Hepatocyte (in vitro differentiated cells): ENCODE results near the gene APOL1. TPM values are rescaled to one million over a fixed set of nuclear protein-coding genes. Genes with fewer than 3 reads are reported as not detected.
A peak's percentile ranks its signal among the peaks of the same experiment; 100 is the strongest.

ENCODE experiments used
- DNase-seq: peaks from one replicate; pipeline ENCODE4 v3.0.0-alpha.2; 2016; ENCODE audit warnings: low spot score
- H2AFZ ChIP-seq: fragments of 200-600 bp; sonication (generic); 2 replicates; pipeline ENCODE4 v1.6.0; 2016; ENCODE audit warnings: antibody characterized with exemption, mild to moderate bottlenecking
- H3K27ac ChIP-seq: fragments of 200-600 bp; sonication (generic); 2 replicates; pipeline ENCODE4 v1.5.1; 2016; ENCODE audit warnings: mild to moderate bottlenecking
- H3K27me3 ChIP-seq: fragments of 200-600 bp; sonication (generic); 2 replicates; pipeline ENCODE4 v1.6.1; 2016
- H3K36me3 ChIP-seq: fragments of 200-600 bp; sonication (generic); replicated peaks from 2 replicates; pipeline ENCODE4 v1.5.1; 2016; ENCODE audit warnings: low read depth; ENCODE audit not compliant: insufficient read depth
- H3K4me1 ChIP-seq: fragments of 200-600 bp; sonication (generic); 2 replicates; pipeline ENCODE4 v1.5.1; 2016; ENCODE audit warnings: mild to moderate bottlenecking, moderate library complexity; ENCODE audit not compliant: insufficient read depth
- H3K4me2 ChIP-seq: fragments of 200-600 bp; sonication (generic); 2 replicates; pipeline ENCODE4 v1.6.0; 2016
- H3K4me3 ChIP-seq: fragments of 200-600 bp; sonication (generic); 2 replicates; pipeline ENCODE4 v1.5.1; 2016; ENCODE audit warnings: mild to moderate bottlenecking
- H3K79me2 ChIP-seq: fragments of 200-600 bp; sonication (generic); 2 replicates; pipeline ENCODE4 v1.6.0; 2017; ENCODE audit warnings: mild to moderate bottlenecking
- H3K9me2 ChIP-seq: fragments of 200-600 bp; sonication (generic); replicated peaks from 2 replicates; pipeline ENCODE4 v1.6.0; 2017; ENCODE audit warnings: mild to moderate bottlenecking; ENCODE audit not compliant: insufficient read depth
- H3K9me3 ChIP-seq: fragments of 200-600 bp; sonication (generic); 2 replicates; pipeline ENCODE4 v1.5.1; 2016; ENCODE audit warnings: low read depth, mild to moderate bottlenecking
- H4K20me1 ChIP-seq: fragments of 200-600 bp; sonication (generic); 2 replicates; pipeline ENCODE4 v1.6.0; 2016; ENCODE audit warnings: mild to moderate bottlenecking; ENCODE audit not compliant: insufficient read depth, poor library complexity, severe bottlenecking
- CTCF ChIP-seq: fragments of 200-600 bp; sonication (generic); IDR thresholded peaks from 2 replicates; pipeline ENCODE4 v1.5.1; 2016; ENCODE audit warnings: antibody characterized with exemption, mild to moderate bottlenecking; ENCODE audit not compliant: poor library complexity
- EZH2 ChIP-seq: fragments of 200-600 bp; sonication (generic); IDR thresholded peaks from 2 replicates; pipeline ENCODE4 v1.6.1; 2016; ENCODE audit warnings: antibody characterized with exemption, mild to moderate bottlenecking, borderline replicate concordance
- EZH2phosphoT487 ChIP-seq: fragments of 200-600 bp; sonication (generic); IDR thresholded peaks from one replicate; pipeline ENCODE4 v1.6.1; 2018; ENCODE audit warnings: antibody characterized with exemption, mild to moderate bottlenecking, low read depth, moderate library complexity; ENCODE audit not compliant: unreplicated experiment, severe bottlenecking
- WGBS: methylation state at CpG from one replicate; pipeline ENCODE4 v1.1.6; 2016; ENCODE audit warnings: low lambda C conversion rate; ENCODE audit errors: missing lambda C conversion rate; 5-methylcytosine and 5-hydroxymethylcytosine counted together
- polyA plus RNA-seq: library from polyadenylated mRNA; unstranded; fragments of >200 nt; fragmentation: Nextera tagmentation; extraction: Ambion mirVana; gene quantifications from 2 replicates; pipeline ENCODE4 v1.2.1, GENCODE V29; 2016
- total RNA-seq: library from RNA; depleted of rRNA; stranded (reverse); fragments of >200 nt; gene quantifications from 2 replicates; pipeline ENCODE4 v1.2.3, GENCODE V29; 2014

Gene APOL1
- total and polyA plus RNA-seq, 2 experiments from 2014 or later: 6.4 to 7.3 TPM

DNA sequence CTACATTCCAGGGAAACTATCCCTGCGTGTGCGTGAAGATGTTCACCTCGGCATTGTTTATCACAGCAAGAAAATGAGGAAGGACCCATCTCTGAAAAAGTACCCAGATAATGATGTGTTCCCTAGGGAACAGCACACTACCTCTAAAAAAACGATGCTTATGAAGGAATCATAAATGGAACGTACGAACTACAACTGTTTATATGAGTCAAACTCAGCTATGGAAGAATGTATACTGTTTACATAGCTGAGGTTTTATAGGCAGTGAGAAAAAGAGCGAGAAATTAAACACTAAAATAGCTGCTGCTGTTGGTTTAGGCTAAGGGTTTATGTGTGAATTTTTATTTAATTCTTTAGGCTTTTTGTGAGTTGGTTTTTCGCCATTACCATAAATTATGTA is 48.9 kb downstream of the APOL1 start:
- Histone ChIP-seq H3K9me2 (no peaks in the 10 kb centered on the region), H4K20me1 (no peaks in the 10 kb centered on the region), H3K27ac (peak overlapping the region; percentile 59), H3K4me2 (no peak overlapping the region), H3K9me3 (no peaks in the 10 kb centered on the region), H3K4me3 (no peak overlapping the region), H3K4me1 (peaks cover 5% of the 10 kb centered on the region), H3K79me2 (peaks cover 5% of the 10 kb centered on the region), H3K27me3 (no peaks in the 10 kb centered on the region), H3K36me3 (peaks cover 5% of the 10 kb centered on the region), H2AFZ (no peak overlapping the region)
- 52% methylated on average over 8 of the region's 8 CpGs for WGBS
- TF ChIP-seq CTCF (no peak), EZH2 (no peak), EZH2phosphoT487 (no peak)
- no peak for DNase-seq

DNA sequence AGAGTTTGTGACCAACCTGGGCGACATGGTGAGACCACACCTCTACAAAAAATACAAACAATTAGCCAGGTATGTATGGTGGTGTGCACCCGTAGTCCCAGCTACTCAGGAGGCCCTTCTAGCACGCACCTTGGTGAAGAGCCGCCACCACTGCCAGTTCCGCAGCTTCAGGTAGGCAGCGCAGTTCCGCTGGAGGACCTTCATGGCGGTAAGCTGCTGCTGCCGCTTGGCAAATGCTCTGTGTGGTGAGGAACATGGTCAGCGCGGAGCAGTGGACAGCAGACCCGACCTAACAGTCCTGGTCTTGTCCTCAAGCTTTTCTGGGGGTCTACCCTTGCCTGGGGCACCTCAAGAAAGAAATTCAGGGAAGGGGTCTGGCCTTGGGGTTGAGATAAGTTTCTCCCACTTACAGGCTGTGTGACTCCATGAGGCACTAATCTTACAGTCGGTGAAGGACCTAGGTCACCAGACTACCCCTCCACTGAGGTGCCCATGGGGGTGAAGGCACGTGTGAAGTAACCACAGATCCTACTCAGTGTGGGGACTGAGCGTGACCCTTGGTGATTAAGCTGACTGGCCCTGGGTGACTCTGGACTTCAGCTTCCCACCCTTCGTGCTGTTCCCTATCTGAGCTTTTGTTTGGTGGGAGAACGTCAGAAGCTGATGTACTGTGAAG is 49.6 kb downstream of the APOL1 start:
- Histone ChIP-seq H3K27me3 (no peaks in the 10 kb centered on the region), H3K4me2 (no peak overlapping the region), H2AFZ (no peak overlapping the region), H3K9me2 (no peaks in the 10 kb centered on the region), H3K27ac (peak overlapping the region; percentile 59), H3K36me3 (peaks cover 5% of the 10 kb centered on the region), H3K4me3 (no peak overlapping the region), H3K79me2 (peaks cover 5% of the 10 kb centered on the region), H3K4me1 (peaks cover 5% of the 10 kb centered on the region), H4K20me1 (no peaks in the 10 kb centered on the region), H3K9me3 (no peaks in the 10 kb centered on the region)
- no peak for DNase-seq
- no peak for TF ChIP-seq CTCF
- TF ChIP-seq EZH2phosphoT487: no peak
- no peak for TF ChIP-seq EZH2
- WGBS: 92% methylated on average over 17 of the region's 17 CpGs

DNA sequence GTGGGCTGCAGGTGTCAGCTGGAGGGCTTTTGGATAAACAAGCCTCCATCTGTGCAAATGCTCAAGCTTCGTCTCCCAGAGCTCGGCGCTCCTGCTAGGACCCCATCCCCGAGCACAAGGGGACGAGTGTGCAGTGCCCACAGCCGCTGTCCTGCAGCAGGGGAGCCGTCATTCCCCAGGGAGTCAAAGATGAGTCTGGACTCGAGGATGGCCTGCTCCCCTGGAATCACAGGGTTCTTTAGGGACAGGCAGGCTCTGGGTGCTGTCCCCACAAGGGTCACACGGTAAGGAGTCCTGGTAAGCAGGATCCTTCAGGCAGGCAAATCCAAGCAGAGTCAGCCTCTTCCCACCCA is 50.2 kb downstream of the APOL1 start:
- 91% methylated on average over 9 of the region's 9 CpGs for WGBS
- no peak for DNase-seq
- Histone ChIP-seq H3K4me3 (no peak overlapping the region), H3K4me1 (peaks cover 5% of the 10 kb centered on the region), H3K9me2 (no peaks in the 10 kb centered on the region), H4K20me1 (no peaks in the 10 kb centered on the region), H2AFZ (no peak overlapping the region), H3K27ac (no peak overlapping the region), H3K36me3 (peaks cover 5% of the 10 kb centered on the region), H3K9me3 (no peaks in the 10 kb centered on the region), H3K27me3 (no peaks in the 10 kb centered on the region), H3K79me2 (peaks cover 5% of the 10 kb centered on the region), H3K4me2 (no peak overlapping the region)
- no peak for TF ChIP-seq CTCF
- no peak for TF ChIP-seq EZH2

GRCh38 chr22:36303874-36304273 is 50.9 kb downstream of the APOL1 start:
- peaks cover 5% of the 10 kb centered on the region for H3K36me3 ChIP-seq
- no peaks in the 10 kb centered on the region for H4K20me1 ChIP-seq
- H3K9me2 ChIP-seq: no peaks in the 10 kb centered on the region
- H3K27ac ChIP-seq: no peak overlapping the region
- H3K4me3 ChIP-seq: no peak overlapping the region
- peaks cover 5% of the 10 kb centered on the region for H3K79me2 ChIP-seq
- no peak overlapping the region for H2AFZ ChIP-seq
- TF ChIP-seq EZH2phosphoT487: no peak
- TF ChIP-seq CTCF: no peak
- TF ChIP-seq EZH2: no peak
- DNase-seq: peak; percentile 37
- H3K4me1 ChIP-seq: peaks cover 5% of the 10 kb centered on the region
- no peaks in the 10 kb centered on the region for H3K27me3 ChIP-seq
- no peak overlapping the region for H3K4me2 ChIP-seq
- H3K9me3 ChIP-seq: no peaks in the 10 kb centered on the region
- WGBS: 86% methylated on average over 12 of the region's 13 CpGs
